SU-DHL-6 (cell line): Measurements from ENCODE around the gene ERN1.

ENCODE experiments used
- CTCF ChIP-seq: fragments of 200-600 bp; sonication (generic); IDR thresholded peaks from one replicate; pipeline ENCODE4 v1.5.1; 2017; ENCODE audit warnings: antibody characterized with exemption, mild to moderate bottlenecking, low read length, moderate library complexity; ENCODE audit not compliant: insufficient read depth, poor library complexity, severe bottlenecking
- EZH2phosphoT487 ChIP-seq: fragments of 200-600 bp; sonication (generic), shearing (Covaris generic); conservative IDR thresholded peaks from 2 replicates; pipeline ENCODE4 v1.6.1; 2018; ENCODE audit warnings: mild to moderate bottlenecking, antibody characterized with exemption, low read length, moderate library complexity, mixed read lengths

DNA sequence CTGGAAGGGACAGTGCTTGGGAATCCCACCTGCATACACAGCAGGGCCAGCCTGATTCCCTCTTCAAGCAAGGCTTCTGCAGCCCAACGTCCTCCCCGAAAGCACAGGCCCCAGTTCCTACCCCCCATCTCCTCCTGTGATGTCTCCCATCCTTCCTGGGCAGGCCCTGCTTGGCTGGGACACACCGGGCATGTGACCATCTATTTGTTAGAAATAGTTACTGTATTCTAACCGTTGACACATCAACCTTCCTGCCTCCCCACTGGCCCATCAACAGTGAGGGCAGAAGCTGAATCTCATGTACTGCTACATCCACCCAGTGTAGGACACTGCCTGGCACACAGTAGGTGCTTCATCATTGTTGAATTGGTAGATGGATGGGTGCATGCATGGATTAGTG lies 121.1 kb downstream of the ERN1 start:
- TF ChIP-seq CTCF (no peak), EZH2phosphoT487 (no peak)
